ENCODE data around the gene RAPGEF1.
A peak's percentile ranks its signal among the peaks of the same experiment; 100 is the strongest.

Gene RAPGEF1

DNA sequence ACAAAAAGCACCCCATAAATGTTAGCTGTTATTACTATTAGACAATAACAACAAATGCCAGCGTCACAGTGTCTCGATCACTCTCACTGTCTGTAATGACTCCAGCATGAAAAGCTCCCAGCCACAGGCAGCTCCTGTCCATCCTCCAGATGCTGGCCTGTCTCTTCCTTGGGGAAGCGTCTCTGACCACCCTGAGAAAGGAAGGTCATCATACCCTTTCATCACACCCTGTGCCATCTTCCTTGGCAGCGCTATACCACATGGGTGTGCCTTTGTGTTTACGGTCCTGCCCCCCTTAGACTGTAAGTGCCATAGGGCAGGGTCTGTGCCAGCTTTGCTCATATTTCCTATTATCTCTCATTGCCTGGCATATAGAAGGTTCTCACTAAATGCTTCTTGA lies 104.0 kb downstream of the RAPGEF1 start:
- H3K4me3 ChIP-seq (ENCODE audit: low read depth, low read length), result no peak overlapping the region
- ChIA-PET POLR2A (interaction anchor here (0.5 to 1.9 kb wide), 3 partner anchors 11 to 514 kb away, joined by 3 to 8 read pairs (median 5); no protein-coding TSS in a partner anchor), CTCF (interaction anchor here (0.5 to 4.3 kb wide), 14 partner anchors 10 to 633 kb away, joined by 3 to 31 read pairs (median 3); partner anchors contain the start of gene RAPGEF1)
- no peak overlapping the region for H3K27ac ChIP-seq (ENCODE audit: extremely low read depth, low read depth, low read length)
- TF ChIP-seq ZNF654 (tag by site-specific recombination; IDR thresholded peaks at IDR 0.05; ENCODE audit: low read depth), result no peak
- TF ChIP-seq ZNF664 (tag by site-specific recombination; IDR thresholded peaks at IDR 0.05), result peak; percentile 76
- no peaks in the 10 kb centered on the region for H3K9me3 ChIP-seq (ENCODE audit: control insufficient read depth, insufficient read depth, low read depth, low read length)
- H3K36me3 ChIP-seq (ENCODE audit: control insufficient read depth in 2 of 2, insufficient read depth in 1 of 2, low read length in 2 of 2), result peaks cover 0 to 14% of the 10 kb centered on the region in 2 experiments; a peak in 1 of 3 replicates
- H3K4me1 ChIP-seq (ENCODE audit: control insufficient read depth, insufficient read depth, low read length), result peaks cover 3% of the 10 kb centered on the region; the same call in 1 of the 2 replicates

DNA sequence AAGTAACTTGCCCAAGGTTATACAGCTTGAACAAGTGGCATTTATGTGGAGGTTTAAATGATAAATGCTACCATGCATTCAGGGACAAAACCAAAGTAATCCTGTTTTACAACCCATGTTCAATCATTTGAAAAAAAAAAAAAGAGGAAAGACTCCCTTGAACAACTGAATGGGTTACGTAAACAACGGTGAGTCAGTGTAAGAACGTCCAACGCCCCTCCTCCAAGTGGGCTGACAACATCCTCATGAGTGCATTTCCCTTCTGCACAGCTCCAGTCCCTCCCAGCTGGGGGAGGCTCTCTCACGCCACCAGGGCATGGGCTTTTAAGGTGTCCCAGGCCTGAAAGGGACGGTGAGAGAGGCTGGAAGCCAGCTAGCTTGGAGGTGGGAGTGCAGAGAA lies 104.6 kb downstream of the RAPGEF1 start:
- ChIA-PET CTCF (interaction anchor here (0.8 to 4.3 kb wide), 10 partner anchors 9 to 122 kb away, joined by 3 to 31 read pairs (median 4); partner anchors contain the start of gene RAPGEF1), POLR2A (interaction anchor here (0.5 to 1.9 kb wide), 6 partner anchors 11 to 1514 kb away, joined by 3 to 8 read pairs (median 5); no protein-coding TSS in a partner anchor)
- Histone ChIP-seq H3K4me1 (ENCODE audit: control insufficient read depth, insufficient read depth, low read length) (peaks cover 3% of the 10 kb centered on the region; the same call in 1 of the 2 replicates), H3K27ac (ENCODE audit: extremely low read depth, low read depth, low read length) (no peak overlapping the region), H3K36me3 (ENCODE audit: control insufficient read depth in 2 of 2, insufficient read depth in 1 of 2, low read length in 2 of 2) (peaks cover 0 to 13% of the 10 kb centered on the region in 2 experiments; a peak in 1 of 3 replicates), H3K9me3 (ENCODE audit: control insufficient read depth, insufficient read depth, low read depth, low read length) (no peaks in the 10 kb centered on the region), H3K4me3 (ENCODE audit: low read depth, low read length) (no peak overlapping the region)
- TF ChIP-seq ZSCAN23 (tag by site-specific recombination; IDR thresholded peaks at IDR 0.05) (peak; percentile 22; the same call in 1 of the 2 replicates), ZNF223 (tag by site-specific recombination; IDR thresholded peaks at IDR 0.05) (no peak), TSHZ1 (tag by site-specific recombination; IDR thresholded peaks at IDR 0.05; ENCODE audit: borderline replicate concordance) (peak; percentile 27), ZNF514 (tag by site-specific recombination; IDR thresholded peaks at IDR 0.05) (no peak), ZNF169 (tag by site-specific recombination; IDR thresholded peaks at IDR 0.05) (no peak), ZNF580 (tag by site-specific recombination; IDR thresholded peaks at IDR 0.05) (no peak), ZNF112 (tag by site-specific recombination; IDR thresholded peaks at IDR 0.05) (no peak), ZNF585B (tag by site-specific recombination; IDR thresholded peaks at IDR 0.05) (no peak), ATF2 (tag by site-specific recombination; IDR thresholded peaks at IDR 0.05; ENCODE audit: low read depth) (peak; percentile 76), HOXA7 (CRISPR knock-in tag; IDR thresholded peaks at IDR 0.05; ENCODE audit: borderline replicate concordance) (no peak), ZNF239 (tag by site-specific recombination; IDR thresholded peaks at IDR 0.05) (no peak), ZBTB8A (tag by site-specific recombination; IDR thresholded peaks at IDR 0.05) (peak; percentile 94), TCF7L2 (IDR thresholded peaks at IDR 0.05; ENCODE audit: borderline replicate concordance, low read depth, low read length) (no peak), SP2 (tag by site-specific recombination; IDR thresholded peaks at IDR 0.05) (peak; percentile 88), ZNF548 (tag by site-specific recombination; IDR thresholded peaks at IDR 0.05) (no peak)
- TF ChIP-seq, protein P1, sequence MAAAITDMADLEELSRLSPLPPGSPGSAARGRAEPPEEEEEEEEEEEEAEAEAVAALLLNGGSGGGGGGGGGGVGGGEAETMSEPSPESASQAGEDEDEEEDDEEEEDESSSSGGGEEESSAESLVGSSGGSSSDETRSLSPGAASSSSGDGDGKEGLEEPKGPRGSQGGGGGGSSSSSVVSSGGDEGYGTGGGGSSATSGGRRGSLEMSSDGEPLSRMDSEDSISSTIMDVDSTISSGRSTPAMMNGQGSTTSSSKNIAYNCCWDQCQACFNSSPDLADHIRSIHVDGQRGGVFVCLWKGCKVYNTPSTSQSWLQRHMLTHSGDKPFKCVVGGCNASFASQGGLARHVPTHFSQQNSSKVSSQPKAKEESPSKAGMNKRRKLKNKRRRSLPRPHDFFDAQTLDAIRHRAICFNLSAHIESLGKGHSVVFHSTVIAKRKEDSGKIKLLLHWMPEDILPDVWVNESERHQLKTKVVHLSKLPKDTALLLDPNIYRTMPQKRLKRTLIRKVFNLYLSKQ (tag by site-specific recombination; IDR thresholded peaks at IDR 0.05; ENCODE audit: borderline replicate concordance), result no peak
- TF ChIP-seq, protein P2, sequence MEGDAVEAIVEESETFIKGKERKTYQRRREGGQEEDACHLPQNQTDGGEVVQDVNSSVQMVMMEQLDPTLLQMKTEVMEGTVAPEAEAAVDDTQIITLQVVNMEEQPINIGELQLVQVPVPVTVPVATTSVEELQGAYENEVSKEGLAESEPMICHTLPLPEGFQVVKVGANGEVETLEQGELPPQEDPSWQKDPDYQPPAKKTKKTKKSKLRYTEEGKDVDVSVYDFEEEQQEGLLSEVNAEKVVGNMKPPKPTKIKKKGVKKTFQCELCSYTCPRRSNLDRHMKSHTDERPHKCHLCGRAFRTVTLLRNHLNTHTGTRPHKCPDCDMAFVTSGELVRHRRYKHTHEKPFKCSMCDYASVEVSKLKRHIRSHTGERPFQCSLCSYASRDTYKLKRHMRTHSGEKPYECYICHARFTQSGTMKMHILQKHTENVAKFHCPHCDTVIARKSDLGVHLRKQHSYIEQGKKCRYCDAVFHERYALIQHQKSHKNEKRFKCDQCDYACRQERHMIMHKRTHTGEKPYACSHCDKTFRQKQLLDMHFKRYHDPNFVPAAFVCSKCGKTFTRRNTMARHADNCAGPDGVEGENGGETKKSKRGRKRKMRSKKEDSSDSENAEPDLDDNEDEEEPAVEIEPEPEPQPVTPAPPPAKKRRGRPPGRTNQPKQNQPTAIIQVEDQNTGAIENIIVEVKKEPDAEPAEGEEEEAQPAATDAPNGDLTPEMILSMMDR (tag by site-specific recombination; IDR thresholded peaks at IDR 0.05), result no peak
- TF ChIP-seq, protein P3, sequence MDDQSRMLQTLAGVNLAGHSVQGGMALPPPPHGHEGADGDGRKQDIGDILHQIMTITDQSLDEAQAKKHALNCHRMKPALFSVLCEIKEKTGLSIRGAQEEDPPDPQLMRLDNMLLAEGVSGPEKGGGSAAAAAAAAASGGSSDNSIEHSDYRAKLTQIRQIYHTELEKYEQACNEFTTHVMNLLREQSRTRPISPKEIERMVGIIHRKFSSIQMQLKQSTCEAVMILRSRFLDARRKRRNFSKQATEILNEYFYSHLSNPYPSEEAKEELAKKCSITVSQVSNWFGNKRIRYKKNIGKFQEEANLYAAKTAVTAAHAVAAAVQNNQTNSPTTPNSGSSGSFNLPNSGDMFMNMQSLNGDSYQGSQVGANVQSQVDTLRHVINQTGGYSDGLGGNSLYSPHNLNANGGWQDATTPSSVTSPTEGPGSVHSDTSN (CRISPR knock-in tag; IDR thresholded peaks at IDR 0.05), result no peak
- TF ChIP-seq, protein P4, sequence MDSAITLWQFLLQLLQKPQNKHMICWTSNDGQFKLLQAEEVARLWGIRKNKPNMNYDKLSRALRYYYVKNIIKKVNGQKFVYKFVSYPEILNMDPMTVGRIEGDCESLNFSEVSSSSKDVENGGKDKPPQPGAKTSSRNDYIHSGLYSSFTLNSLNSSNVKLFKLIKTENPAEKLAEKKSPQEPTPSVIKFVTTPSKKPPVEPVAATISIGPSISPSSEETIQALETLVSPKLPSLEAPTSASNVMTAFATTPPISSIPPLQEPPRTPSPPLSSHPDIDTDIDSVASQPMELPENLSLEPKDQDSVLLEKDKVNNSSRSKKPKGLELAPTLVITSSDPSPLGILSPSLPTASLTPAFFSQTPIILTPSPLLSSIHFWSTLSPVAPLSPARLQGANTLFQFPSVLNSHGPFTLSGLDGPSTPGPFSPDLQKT (IDR thresholded peaks at IDR 0.05; ENCODE audit: borderline replicate concordance, low read depth, low read length), result no peak
